LNCaP clone FGC (cell line): Measurements from ENCODE around the gene PDGFB.

Experiments
- DNase-seq: peaks from one replicate; pipeline ENCODE4 v3.0.0-alpha.2; 2011; ENCODE audit warnings: low read depth
- H3K4me3 ChIP-seq: 2 replicates; pipeline ENCODE4 v1.5.1; 2011; ENCODE audit warnings: mild to moderate bottlenecking, low read depth, low read length, control low read depth
- TF ChIP-seq, protein P1 (sequence below): IDR thresholded peaks from 2 replicates; pipeline ENCODE4 v1.5.1; 2012; ENCODE audit warnings: mild to moderate bottlenecking; ENCODE audit not compliant: control insufficient read depth, insufficient read depth; ENCODE audit errors: extremely low read depth

Gene PDGFB

GRCh38 chr22:39277142-39277607 lies 32.4 kb upstream of the PDGFB start:
- no peak for DNase-seq
- TF ChIP-seq, protein P1, sequence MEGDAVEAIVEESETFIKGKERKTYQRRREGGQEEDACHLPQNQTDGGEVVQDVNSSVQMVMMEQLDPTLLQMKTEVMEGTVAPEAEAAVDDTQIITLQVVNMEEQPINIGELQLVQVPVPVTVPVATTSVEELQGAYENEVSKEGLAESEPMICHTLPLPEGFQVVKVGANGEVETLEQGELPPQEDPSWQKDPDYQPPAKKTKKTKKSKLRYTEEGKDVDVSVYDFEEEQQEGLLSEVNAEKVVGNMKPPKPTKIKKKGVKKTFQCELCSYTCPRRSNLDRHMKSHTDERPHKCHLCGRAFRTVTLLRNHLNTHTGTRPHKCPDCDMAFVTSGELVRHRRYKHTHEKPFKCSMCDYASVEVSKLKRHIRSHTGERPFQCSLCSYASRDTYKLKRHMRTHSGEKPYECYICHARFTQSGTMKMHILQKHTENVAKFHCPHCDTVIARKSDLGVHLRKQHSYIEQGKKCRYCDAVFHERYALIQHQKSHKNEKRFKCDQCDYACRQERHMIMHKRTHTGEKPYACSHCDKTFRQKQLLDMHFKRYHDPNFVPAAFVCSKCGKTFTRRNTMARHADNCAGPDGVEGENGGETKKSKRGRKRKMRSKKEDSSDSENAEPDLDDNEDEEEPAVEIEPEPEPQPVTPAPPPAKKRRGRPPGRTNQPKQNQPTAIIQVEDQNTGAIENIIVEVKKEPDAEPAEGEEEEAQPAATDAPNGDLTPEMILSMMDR: no peak
- no peak overlapping the region for H3K4me3 ChIP-seq

DNA sequence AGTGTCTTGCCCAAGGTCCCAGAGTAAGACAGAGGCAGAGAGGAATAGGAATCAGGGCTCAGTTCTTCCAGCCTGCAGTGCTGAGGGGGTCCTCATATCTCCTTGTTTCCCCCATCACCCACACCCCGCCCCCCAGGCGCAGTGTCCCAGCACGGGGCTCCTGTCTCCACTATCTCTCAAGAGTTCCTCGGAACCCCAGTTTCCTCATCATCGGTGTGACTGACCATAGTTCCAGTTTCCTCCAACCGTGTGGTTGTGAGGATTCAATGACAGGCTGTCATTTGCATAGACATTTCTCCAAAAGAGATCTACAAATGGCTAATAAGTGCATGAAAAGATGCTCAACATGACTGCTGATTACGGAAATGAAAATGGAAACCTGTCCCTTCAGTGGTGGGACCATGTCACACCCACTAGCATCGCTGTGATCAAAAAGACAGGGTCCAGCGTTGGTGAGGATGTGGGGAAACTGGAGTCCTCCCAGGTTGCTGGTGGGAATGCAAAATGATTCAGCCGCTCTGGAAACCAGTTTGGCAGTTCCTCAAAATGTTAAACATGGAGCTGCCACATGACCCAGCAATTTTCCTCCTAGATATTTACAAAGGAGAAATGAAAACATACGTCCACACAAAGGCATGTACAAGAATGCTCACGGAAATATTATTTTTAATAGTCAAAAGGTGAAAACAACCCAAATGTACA lies 31.8 kb upstream of the PDGFB start:
- no peak for DNase-seq
- TF ChIP-seq, protein P1: no peak
- no peak overlapping the region for H3K4me3 ChIP-seq

DNA sequence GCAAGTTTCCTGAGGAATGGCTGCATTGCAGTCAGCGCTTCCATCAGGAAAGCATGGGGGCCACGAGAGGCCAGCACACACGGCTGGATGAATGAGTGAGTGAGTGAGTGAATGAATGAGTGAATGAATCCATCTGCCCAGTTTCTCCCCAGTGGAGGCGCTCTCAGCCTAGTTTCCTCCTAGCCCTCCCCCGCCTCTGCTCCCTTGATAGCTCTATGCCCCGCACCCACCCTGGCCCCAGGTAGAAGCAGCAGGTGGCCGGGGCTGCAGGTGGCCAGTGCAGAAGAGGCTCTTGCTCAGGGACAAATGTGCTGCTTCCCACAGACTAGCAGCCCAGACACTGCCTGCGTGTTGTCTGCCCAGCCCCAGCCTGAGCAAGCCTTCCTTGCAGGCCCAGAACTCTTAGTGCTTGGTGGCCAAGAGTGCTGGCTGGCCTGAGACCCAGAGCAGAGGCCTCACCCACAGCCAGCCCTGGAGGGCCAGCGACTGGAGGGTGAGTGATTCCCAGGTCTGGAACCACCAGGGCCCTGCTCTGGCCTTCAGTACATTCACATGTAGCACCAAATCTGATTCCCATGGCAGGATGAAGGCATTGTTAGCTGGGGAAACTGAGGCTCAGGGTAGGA lies 31.1 kb upstream of the PDGFB start:
- TF ChIP-seq, protein P1: no peak
- no peak for DNase-seq
- no peak overlapping the region for H3K4me3 ChIP-seq

GRCh38 chr22:39273950-39274887 lies 29.4 kb upstream of the PDGFB start:
- DNase-seq: no peak
- no peak overlapping the region for H3K4me3 ChIP-seq
- TF ChIP-seq, protein P1: no peak

- no peak overlapping the region for H3K4me3 ChIP-seq
- TF ChIP-seq, protein P1: no peak
- no peak for DNase-seq
These were observed 26.0 kb upstream of the PDGFB start for GRCh38 chr22:39270792-39271191.

DNA sequence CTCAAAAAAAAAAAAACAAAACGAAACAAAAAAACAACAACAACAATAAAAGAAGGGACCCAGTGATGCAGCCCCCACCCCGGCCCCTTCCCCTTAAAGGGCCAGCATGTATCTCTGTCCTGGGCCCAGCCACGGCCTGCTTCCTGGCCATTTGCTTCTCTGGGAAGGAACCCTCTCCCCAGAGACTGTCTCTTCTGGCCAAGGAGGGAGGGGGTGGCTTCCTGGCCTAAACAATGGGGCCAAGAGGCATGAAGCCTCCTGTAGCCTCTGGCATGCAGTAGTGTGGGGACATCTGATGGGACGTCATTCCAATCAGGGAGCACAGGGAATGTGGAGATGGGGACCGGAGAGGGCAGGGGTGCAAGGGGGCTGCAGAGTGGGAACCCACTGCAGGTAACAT lies 25.5 kb upstream of the PDGFB start:
- no peak for DNase-seq

More for the DNA sequence above, 25.5 kb upstream of the PDGFB start:
- no peak overlapping the region for H3K4me3 ChIP-seq
- TF ChIP-seq, protein P1: no peak
